ENCODE data around the gene STX2.

STX2 gene

GRCh38 chr12:130874696-130875095, 35.6 kb upstream of the STX2 start:
- ChIA-PET POLR2A (interaction anchor here (0.6 kb wide), 1 partner anchor 1075 kb away, joined by 3 read pairs; the partner anchor contains the start of gene EP400), CTCF (interaction anchor here (1.2 kb wide), 1 partner anchor 49 kb away, joined by 4 read pairs; no protein-coding TSS in a partner anchor)
- no peak for DNase-seq
- peaks cover 10 to 34% (median 19%) of the 10 kb centered on the region in 4 experiments for H3K4me1 ChIP-seq (ENCODE audit: control extremely low read depth in 1 of 4, control insufficient read depth in 4 of 4, insufficient read depth in 4 of 4, low read length in 3 of 4)
- H3K9me3 ChIP-seq (ENCODE audit: control extremely low read depth in 1 of 5, control insufficient read depth in 4 of 5, insufficient read depth in 2 of 5, low read depth in 1 of 5, low read length in 4 of 5) = no peaks in the 10 kb centered on the region
- H3K36me3 ChIP-seq (ENCODE audit: control insufficient read depth in 4 of 4, insufficient read depth in 4 of 4, low read length in 3 of 4) = peaks cover 10 to 56% (median 31%) of the 10 kb centered on the region in 4 experiments
- H3K27me3 ChIP-seq (replicated peaks in 2 of 5; ENCODE audit: control insufficient read depth in 4 of 5, insufficient read depth in 5 of 5, low read length in 4 of 5) = no peaks in the 10 kb centered on the region
- 92% methylated on average over 7 of the region's 10 CpGs for WGBS (ENCODE audit: insufficient coverage)
- H3K27ac ChIP-seq (ENCODE audit: insufficient read depth in 1 of 2, low read depth in 1 of 2, low read length in 2 of 2, poor library complexity in 1 of 2, severe bottlenecking in 2 of 2) = peak overlapping the region in 1 of 2 experiments; percentile 1
- H3K4me3 ChIP-seq (ENCODE audit: control insufficient read depth in 1 of 7, extremely low read depth in 1 of 7, insufficient read depth in 4 of 7, low read depth in 2 of 7, low read length in 6 of 7) = no peak overlapping the region

- H3K27ac ChIP-seq (ENCODE audit: insufficient read depth in 1 of 2, low read depth in 1 of 2, low read length in 2 of 2, poor library complexity in 1 of 2, severe bottlenecking in 2 of 2) = peak overlapping the region in 1 of 2 experiments; percentile 30
- CTCF ChIA-PET = interaction anchor here (0.8 kb wide), 1 partner anchor 12 kb away, joined by 3 read pairs; no protein-coding TSS in a partner anchor
- 60% methylated on average over 1 of the region's 4 CpGs for WGBS (ENCODE audit: insufficient coverage)
- no peaks in the 10 kb centered on the region for H3K27me3 ChIP-seq (replicated peaks in 2 of 5; ENCODE audit: control insufficient read depth in 4 of 5, insufficient read depth in 5 of 5, low read length in 4 of 5)
- H3K36me3 ChIP-seq (ENCODE audit: control insufficient read depth in 4 of 4, insufficient read depth in 4 of 4, low read length in 3 of 4) = peaks cover 10 to 56% (median 31%) of the 10 kb centered on the region in 4 experiments
- peaks cover 10 to 34% (median 19%) of the 10 kb centered on the region in 4 experiments for H3K4me1 ChIP-seq (ENCODE audit: control extremely low read depth in 1 of 4, control insufficient read depth in 4 of 4, insufficient read depth in 4 of 4, low read length in 3 of 4)
- DNase-seq = no peak
- POLR2A ChIA-PET = no interaction called here
- H3K9me3 ChIP-seq (ENCODE audit: control extremely low read depth in 1 of 5, control insufficient read depth in 4 of 5, insufficient read depth in 2 of 5, low read depth in 1 of 5, low read length in 4 of 5) = no peaks in the 10 kb centered on the region
- peak overlapping the region in 2 of 7 experiments; percentile 94 to 98 for H3K4me3 ChIP-seq (ENCODE audit: control insufficient read depth in 1 of 7, extremely low read depth in 1 of 7, insufficient read depth in 4 of 7, low read depth in 2 of 7, low read length in 6 of 7)
These were observed 34.8 kb upstream of the STX2 start for GRCh38 chr12:130873825-130874224.

GRCh38 chr12:130873106-130873795, 34.2 kb upstream of the STX2 start:
- Histone ChIP-seq H3K4me3 (ENCODE audit: control insufficient read depth in 1 of 7, extremely low read depth in 1 of 7, insufficient read depth in 4 of 7, low read depth in 2 of 7, low read length in 6 of 7) (peak overlapping the region in 6 of 7 experiments; percentile 72 to 98 (median 84)), H3K27me3 (replicated peaks in 2 of 5; ENCODE audit: control insufficient read depth in 4 of 5, insufficient read depth in 5 of 5, low read length in 4 of 5) (no peaks in the 10 kb centered on the region), H3K36me3 (ENCODE audit: control insufficient read depth in 4 of 4, insufficient read depth in 4 of 4, low read length in 3 of 4) (peaks cover 10 to 55% (median 31%) of the 10 kb centered on the region in 4 experiments), H3K9me3 (ENCODE audit: control extremely low read depth in 1 of 5, control insufficient read depth in 4 of 5, insufficient read depth in 2 of 5, low read depth in 1 of 5, low read length in 4 of 5) (no peaks in the 10 kb centered on the region), H3K27ac (ENCODE audit: insufficient read depth in 1 of 2, low read depth in 1 of 2, low read length in 2 of 2, poor library complexity in 1 of 2, severe bottlenecking in 2 of 2) (peak overlapping the region; percentile 54 to 85), H3K4me1 (ENCODE audit: control extremely low read depth in 1 of 4, control insufficient read depth in 4 of 4, insufficient read depth in 4 of 4, low read length in 3 of 4) (peaks cover 10 to 34% (median 19%) of the 10 kb centered on the region in 4 experiments)
- POLR2A ChIA-PET = interaction anchor here (0.6 kb wide), 1 partner anchor 150 kb away, joined by 3 read pairs; no protein-coding TSS in a partner anchor
- WGBS (ENCODE audit: insufficient coverage) = 77% methylated on average over 3 of the region's 4 CpGs
- peak in 1 of 3 donors; percentile 17 for DNase-seq
- CTCF ChIA-PET = interaction anchor here (0.8 kb wide), 1 partner anchor 12 kb away, joined by 3 read pairs; no protein-coding TSS in a partner anchor

GRCh38 chr12:130872179-130873096, 33.4 kb upstream of the STX2 start:
- peak overlapping the region; percentile 54 to 85 for H3K27ac ChIP-seq (ENCODE audit: insufficient read depth in 1 of 2, low read depth in 1 of 2, low read length in 2 of 2, poor library complexity in 1 of 2, severe bottlenecking in 2 of 2)
- H3K4me1 ChIP-seq (ENCODE audit: control extremely low read depth in 1 of 4, control insufficient read depth in 4 of 4, insufficient read depth in 4 of 4, low read length in 3 of 4) = peaks cover 10 to 34% (median 19%) of the 10 kb centered on the region in 4 experiments
- DNase-seq = peak; percentile 39 to 67 (median 51)
- under 1% methylated on average over 65 of the region's 79 CpGs for WGBS (ENCODE audit: insufficient coverage)
- H3K27me3 ChIP-seq (replicated peaks in 2 of 5; ENCODE audit: control insufficient read depth in 4 of 5, insufficient read depth in 5 of 5, low read length in 4 of 5) = no peaks in the 10 kb centered on the region
- peak overlapping the region; percentile 65 to 98 (median 80) for H3K4me3 ChIP-seq (ENCODE audit: control insufficient read depth in 1 of 7, extremely low read depth in 1 of 7, insufficient read depth in 4 of 7, low read depth in 2 of 7, low read length in 6 of 7)
- peaks cover 8 to 50% (median 31%) of the 10 kb centered on the region in 4 experiments for H3K36me3 ChIP-seq (ENCODE audit: control insufficient read depth in 4 of 4, insufficient read depth in 4 of 4, low read length in 3 of 4)
- POLR2A ChIA-PET = interaction anchor here (0.6 kb wide), 1 partner anchor 151 kb away, joined by 3 read pairs; no protein-coding TSS in a partner anchor
- CTCF ChIA-PET = no interaction called here
- no peaks in the 10 kb centered on the region for H3K9me3 ChIP-seq (ENCODE audit: control extremely low read depth in 1 of 5, control insufficient read depth in 4 of 5, insufficient read depth in 2 of 5, low read depth in 1 of 5, low read length in 4 of 5)

- 7% methylated on average over 92 of the region's 118 CpGs for WGBS (ENCODE audit: insufficient coverage)
- Histone ChIP-seq H3K4me3 (ENCODE audit: control insufficient read depth in 1 of 7, extremely low read depth in 1 of 7, insufficient read depth in 4 of 7, low read depth in 2 of 7, low read length in 6 of 7) (peak within 1 kb of the TSS; percentile 65 to 98 (median 80)), H3K27ac (ENCODE audit: insufficient read depth in 1 of 2, low read depth in 1 of 2, low read length in 2 of 2, poor library complexity in 1 of 2, severe bottlenecking in 2 of 2) (peak within 1 kb of the TSS; percentile 54 to 85), H3K27me3 (replicated peaks in 2 of 5; ENCODE audit: control insufficient read depth in 4 of 5, insufficient read depth in 5 of 5, low read length in 4 of 5) (no peaks in the 10 kb centered on the region), H3K9me3 (ENCODE audit: control extremely low read depth in 1 of 5, control insufficient read depth in 4 of 5, insufficient read depth in 2 of 5, low read depth in 1 of 5, low read length in 4 of 5) (no peaks in the 10 kb centered on the region), H3K4me1 (ENCODE audit: control extremely low read depth in 1 of 4, control insufficient read depth in 4 of 4, insufficient read depth in 4 of 4, low read length in 3 of 4) (peaks cover 10 to 34% (median 19%) of the 10 kb centered on the region in 4 experiments), H3K36me3 (ENCODE audit: control insufficient read depth in 4 of 4, insufficient read depth in 4 of 4, low read length in 3 of 4) (peaks cover 5 to 40% (median 28%) of the 10 kb centered on the region in 4 experiments)
- POLR2A ChIA-PET = no interaction called here
- CTCF ChIA-PET = no interaction called here
- DNase-seq = peak; percentile 88 to 94 (median 93)
These were observed 32.5 kb upstream of the STX2 start, which contains the start of gene RAN for GRCh38 chr12:130871286-130872178. RAN (plus strand) TSS chr12:130872066; CDS start chr12:130872594, 528 bp downstream.

Data from common myeloid progenitor, CD34-positive (primary cell).